GM21723 (cell line): ENCODE measurements around the gene RSPH1.
"Not testable (repeated sequence)": the region's sequence is repeated elsewhere in the genome, so short reads cannot be mapped to it uniquely, and the experiment has no call there.

Experiments
- ATAC-seq: cut with Tn5 transposase; IDR thresholded peaks from one replicate; pipeline ENCODE4 v1.9.1; 2021; ENCODE audit warnings: mild to moderate bottlenecking, moderate library complexity; ENCODE audit not compliant: unreplicated experiment

The RSPH1 gene

DNA sequence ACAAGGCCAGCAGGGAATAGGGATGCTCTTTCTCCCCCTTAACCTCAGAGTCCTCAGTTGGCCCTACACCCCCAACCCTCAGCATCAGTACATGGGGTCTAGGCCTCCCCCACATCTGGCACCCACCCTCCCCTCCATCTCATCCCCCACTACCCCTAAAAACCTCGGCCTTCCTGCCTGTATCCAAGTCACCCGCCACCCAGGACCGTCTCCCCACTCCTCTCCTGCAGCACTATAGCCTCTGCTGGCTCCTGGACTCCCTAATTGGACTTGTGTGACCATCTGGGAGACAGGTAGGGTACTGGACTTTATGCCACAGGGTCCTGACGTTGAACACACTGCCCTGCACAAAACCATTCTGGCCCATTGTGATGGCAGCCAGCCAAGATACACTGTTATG lies 6.0 kb downstream of the RSPH1 start:
- no peak for ATAC-seq

DNA sequence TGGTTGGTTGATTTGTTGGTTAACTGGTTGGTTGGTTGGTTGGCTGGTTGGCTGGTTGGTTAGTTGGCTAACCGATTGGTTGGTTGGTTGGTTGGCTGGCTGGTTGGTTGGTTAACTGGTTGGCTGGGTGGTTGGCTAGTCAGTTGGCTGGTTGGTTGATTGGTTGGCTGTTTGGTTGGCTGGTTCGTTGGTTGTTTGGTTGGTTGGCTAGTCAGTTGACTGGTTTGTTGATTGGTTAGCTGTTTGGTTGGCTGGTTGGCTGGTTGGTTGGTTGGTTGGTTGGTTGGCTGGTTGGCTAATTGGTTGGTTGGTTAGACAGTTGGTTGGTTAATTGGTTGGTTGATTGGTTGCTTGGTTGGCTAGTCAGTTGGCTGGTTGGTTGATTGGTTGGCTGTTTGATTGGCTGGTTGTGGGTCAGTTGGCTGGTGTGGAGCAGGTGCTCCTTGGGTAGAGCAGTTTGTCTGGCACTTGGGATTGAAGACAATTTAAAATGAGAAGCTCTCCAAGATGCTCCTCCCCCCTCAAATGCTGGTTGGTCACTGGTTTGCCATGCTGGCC lies 6.9 kb downstream of the RSPH1 start:
- no peak for ATAC-seq

DNA sequence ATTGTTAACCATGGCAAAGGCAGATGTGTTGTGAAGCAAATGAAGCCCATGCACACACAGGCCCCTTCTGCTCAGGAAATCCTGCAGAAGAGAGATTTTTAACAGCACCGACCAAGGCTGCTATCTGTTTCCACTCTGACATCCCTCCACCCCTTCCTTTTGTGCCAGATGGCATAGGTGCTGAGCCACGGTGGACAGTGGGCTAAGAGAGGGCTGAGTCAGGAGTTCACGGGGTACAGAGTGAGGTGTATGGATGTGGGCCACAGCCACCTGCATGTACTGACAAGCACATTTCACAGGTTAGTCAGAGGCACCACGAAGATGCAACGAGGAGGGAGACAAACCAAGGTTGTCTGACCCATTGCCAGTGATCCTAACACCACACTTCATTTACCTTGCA lies 9.5 kb downstream of the RSPH1 start:
- ATAC-seq, result no peak

DNA sequence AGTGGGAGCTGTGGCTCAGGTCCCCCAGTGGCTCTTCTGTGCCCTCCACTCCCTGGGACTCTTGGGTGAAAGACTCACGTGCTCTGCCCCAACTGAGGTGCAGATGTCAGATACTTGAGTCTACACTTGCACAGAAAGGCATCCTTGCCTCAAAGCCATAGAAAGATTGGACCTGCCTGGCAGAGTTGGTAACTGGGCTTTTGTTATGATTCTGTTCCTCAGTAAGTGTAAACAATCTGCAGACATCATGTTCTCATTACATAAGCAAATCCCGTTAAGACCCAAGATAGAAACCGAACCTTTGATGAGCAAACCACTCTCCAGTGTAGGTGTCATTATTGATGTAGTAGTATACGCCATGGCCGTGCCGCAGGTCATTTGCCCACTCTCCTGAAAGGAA lies 10.0 kb downstream of the RSPH1 start:
- ATAC-seq, result no peak

DNA sequence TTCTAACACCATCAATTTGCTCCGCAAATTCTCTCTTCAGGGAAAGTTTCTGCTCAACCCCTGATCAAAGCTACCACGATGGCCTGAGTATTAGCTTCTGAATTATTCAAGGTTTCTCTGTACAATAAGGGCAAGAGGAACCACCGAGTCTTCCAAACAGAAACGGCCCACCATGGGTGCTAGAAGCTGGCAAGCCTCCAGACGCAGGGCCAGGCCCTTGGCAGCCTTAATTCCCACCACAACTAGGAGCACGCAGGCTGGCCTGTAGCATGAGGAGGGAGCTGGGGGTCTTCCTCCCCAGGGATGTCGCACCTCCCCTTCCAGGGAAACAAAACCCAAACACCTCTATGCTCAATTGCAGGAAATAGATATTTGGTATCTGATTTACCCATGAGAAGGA lies 11.1 kb downstream of the RSPH1 start:
- no peak for ATAC-seq

DNA sequence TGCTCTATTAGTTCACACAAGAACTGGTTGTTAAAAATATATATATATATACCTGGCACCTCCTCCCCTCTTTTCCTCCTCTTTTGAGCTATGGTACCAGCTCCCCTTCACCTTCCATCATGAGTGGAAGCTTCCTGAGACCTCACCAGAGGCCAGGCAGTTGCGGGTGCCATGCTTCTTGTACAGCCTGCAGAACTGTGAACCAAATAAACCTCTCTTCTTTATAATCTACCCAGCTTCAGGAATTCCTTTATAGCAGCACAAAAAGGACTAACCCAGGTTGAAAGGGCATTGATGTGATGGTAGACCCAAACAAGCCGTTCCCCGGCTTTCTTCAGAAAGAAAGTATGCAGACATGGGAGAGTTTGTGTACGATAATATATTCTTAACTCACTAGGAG lies 14.9 kb downstream of the RSPH1 start:
- ATAC-seq, result no peak

DNA sequence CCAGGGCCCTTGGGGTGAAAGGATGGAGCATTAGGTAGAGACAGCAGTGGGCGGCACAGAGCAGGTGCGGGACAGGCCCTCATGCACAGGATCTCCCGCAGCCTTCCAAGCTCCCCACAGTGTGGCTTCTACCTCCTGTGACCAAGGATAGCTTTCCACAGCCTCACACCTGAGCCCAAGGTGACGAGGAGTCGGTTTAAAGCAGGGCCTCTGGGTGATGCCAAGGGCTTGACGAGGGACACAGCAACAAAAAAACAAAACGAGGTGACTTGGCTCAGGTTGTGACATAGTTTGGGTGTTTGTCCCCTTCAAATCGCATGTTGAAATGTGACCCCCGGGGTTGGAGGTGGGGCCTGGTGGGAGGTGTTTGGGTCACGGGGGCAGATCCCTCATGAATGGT lies 15.3 kb downstream of the RSPH1 start:
- ATAC-seq, result no peak

DNA sequence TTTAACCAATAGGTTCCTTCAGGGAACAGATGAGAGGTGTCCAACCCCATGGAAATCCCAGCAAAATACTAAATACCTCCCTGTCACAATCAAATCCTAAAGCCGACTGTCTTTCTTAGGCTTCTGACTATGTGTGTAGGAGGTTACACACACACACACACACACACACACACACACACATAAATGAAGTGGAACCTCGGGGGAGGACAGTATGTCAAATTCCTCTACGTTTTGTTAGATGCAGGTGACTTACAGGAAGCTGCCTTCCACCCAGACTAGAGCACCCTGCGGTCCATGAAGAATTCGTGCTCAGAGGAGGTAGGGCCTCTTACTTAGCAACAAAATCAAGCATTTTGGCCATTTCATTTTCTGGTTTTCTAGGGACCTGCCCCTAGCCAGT lies 16.4 kb downstream of the RSPH1 start:
- ATAC-seq, result no peak

DNA sequence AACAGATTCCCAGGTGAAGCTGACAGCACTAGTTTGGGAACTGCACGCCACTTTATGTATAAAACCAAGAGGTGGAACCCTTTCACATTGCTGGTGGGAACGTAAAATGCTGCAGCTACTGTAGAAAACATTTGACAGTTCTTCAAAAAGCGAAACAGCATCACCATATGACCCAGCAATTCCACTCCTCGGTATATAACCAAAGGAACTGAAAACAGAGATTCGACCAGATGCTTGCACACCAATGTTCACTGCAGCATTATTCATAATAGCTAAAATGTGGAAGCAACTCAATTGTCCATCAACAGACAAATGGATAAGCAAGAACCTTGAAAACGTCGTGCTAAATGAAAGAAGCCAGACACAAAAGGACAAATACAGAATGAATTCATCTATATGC lies 17.5 kb downstream of the RSPH1 start:
- no peak for ATAC-seq

DNA sequence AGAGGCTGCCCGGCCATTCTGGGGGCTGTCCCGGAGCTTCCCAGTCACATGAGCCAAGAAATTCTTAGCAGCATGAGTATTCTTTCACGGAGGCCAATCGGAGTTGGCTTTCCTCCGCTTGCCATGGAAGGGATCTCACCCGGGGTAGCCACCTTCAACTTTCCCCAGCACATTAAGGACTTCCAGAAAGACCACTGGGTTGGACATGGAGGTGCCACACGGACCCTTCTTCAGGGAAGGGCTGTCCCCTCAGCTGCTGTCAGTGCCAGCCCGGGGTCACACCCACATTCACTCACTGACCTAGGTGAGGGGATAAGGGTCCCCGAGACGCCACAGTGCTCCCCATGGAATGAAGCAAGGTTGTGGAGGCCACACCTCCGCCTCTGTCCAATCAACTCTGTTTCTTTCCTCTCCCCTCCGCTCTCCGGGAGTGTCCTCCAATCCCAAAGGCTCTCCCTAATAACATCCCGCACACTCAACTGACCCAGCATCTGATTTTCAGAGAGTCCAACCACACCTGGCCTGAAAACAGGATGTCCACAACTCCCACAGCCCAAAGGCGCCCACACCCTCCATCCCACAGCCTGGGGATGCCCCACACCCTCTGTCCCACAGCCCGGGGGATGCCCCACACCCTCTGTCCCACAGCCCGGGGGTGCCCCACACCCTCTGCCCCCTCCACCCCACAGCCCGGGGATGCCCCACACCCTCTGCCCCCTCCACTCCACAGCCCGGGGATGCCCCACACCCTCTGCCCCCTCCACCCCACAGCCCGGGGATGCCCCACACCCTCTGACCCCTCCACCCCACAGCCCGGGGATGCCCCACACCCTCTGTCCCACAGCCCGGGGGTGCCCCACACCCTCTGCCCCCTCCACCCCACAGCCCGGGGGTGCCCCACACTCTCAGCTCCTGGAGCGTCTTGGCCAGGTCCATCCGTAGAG lies 19.4 kb downstream of the RSPH1 start:
- ATAC-seq, result no peak

DNA sequence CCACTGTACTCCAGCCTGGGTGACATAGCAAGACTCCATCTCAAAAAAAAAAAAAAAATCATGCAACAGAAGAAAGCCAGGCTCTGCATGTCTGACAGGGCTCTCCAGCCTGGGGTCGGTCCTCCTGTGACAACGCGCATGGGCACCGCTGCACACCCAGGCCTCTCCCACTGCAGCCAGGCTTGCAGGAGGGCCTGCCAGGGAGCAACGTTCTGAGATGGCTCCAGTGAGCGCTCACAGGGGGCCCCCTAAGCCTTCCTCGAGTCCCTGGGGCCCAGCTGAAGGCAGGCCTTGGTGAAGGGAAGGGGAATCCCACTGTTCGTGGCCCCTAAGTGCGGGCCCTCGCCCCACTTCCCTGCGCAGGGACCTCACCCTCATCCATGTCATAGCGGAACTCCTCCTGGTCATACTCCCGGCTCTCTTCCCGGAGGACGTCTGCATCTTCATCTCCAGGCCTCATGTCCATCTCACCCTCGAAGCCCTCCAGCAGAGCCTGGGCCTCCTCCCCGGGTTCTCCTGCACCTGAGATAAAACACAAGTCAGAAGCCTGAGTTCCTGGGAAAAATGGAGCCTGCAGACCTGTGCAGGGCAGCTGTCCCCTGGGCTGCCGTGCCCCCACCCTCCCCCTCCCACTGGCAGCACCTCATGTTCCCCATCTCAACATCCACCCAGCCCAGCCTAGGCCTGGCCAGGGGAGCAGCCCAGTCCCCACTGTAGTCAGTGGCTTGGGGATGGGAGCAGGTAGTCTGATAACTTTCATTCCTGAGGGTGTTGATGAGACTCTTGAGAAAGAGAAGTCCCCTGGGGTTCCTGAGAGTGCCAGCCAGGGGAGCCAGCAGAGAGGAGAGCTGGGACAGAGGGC lies 20.3 kb downstream of the RSPH1 start:
- no peak for ATAC-seq

DNA sequence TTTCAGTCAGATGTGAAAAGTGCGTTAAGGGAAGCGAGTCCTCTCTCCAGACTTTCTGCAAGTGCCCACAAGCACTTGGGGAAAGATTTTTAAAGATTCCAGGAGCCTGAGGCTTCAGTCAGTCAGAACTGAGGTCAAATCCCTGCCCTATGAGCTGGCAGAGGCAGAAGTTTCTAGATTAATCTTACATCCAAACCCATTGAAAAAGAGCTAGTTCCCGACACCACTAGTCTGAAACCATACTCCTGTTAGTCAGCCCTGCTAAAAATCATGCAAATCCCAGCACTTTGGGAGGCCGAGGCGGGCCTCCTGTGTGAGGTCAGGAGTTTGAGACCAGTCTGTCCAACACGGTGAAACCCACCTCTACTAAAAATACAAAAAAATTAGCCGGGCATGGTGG lies 21.0 kb downstream of the RSPH1 start:
- ATAC-seq, result no peak

DNA sequence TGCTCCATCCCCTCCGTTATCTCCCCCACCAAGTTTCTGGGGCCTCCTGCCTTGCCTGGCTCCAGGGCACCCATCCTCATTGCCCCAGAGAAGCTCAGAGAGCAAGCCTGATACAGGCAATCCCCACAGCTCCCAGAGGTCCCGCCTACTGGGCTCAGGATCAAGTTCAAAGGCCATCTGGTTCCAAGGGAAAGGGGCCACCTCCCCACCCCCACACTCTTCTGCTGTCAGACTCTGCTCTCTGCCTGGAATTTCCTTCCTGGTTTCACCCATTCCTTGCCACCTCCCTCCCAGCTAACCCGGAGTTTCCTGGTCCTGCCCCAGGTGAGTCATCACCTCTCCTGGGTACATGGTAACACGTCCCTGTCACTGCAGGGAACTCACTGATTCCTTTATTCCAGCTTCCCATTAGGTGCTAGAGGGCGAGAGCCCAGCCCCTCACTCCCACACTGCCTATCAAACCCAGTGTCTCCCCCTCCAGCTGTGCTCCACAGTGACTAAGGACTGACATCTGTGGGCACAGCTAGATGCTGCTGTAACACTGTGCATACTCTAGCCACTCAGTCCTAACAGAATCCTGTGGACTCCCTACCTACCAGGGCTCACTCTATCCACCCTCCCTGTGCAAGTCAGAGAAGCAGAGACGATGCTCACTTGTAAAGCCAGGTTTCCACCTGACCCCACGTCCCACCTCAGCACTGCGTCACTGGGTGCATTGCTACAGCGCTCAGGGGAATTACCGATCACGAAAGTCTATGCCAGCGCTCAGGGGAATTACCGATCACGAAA lies 21.8 kb downstream of the RSPH1 start:
- ATAC-seq, result peak; percentile 59

DNA sequence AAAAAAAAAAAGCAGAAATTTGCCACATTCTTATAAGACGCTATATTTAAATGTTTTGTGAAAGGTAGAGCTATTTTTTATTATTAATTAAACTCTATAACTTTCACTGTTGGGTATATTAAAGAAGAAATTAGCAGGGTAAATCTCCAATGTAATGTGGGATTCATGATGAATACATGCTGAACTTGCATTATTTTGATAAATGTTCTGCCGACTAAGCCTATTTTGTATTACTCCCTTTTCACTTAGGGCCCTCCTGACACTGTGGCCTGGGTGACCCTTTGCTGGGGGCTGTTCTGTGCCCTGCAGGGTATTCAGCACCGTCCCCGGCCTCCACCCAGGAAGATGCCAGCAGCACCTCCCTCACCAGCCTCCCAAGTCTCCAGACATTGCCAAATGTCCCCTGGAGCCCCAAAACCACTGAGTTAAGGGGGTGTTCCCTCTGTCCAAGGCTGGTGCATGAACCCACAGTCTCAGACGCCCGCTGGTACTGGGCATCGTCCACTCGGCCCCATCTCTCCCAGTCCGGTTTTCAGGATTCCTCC lies 22.5 kb downstream of the RSPH1 start:
- no peak for ATAC-seq

DNA sequence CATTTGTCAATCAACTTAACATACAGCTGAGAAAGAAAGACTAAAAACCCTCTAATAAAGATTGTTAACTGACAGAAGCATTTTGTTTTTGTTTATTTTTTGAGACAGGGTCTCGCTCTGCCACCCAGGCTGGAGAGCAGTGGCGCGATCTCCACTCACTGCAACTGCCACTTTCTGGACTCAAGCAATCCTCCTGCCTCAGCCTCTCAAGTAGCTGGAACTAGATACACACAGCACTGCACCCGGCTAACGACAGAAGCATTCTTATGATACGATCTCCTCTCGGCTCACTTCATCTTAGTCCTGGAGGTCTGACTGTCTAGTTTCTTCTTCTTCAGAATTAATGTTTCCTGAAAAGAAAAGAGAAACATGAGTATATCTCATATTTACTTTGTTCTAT lies 23.5 kb downstream of the RSPH1 start:
- no peak for ATAC-seq

DNA sequence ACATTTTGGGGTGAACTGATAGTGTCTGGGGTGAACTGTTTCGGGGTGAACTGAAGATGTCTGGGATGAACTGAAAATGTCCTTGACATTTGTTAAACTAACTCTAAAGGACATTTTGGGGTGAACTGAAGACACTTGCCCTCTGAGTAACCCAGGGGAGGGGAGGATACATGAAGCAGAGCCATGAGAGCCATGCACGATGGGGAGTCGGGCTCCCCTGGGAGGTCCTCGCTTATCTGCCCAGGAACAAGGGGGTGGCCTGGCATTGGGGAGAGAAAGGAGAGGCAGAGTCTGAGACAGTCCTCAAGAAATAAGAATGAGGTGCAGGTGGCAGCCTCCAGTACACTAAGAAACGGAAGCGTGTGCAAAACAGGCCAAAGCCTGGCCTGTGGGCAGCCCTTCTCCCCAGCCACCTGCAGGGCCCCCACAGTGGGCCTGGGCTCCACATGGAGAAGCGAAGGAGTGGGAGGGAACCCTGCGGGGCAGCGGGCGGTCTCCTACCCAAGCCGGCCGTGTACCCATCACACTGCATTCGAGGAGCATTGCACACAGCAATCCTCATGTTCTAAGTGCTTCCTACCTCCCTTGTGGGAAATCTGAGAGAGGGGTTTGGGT lies 24.2 kb downstream of the RSPH1 start:
- no peak for ATAC-seq

DNA sequence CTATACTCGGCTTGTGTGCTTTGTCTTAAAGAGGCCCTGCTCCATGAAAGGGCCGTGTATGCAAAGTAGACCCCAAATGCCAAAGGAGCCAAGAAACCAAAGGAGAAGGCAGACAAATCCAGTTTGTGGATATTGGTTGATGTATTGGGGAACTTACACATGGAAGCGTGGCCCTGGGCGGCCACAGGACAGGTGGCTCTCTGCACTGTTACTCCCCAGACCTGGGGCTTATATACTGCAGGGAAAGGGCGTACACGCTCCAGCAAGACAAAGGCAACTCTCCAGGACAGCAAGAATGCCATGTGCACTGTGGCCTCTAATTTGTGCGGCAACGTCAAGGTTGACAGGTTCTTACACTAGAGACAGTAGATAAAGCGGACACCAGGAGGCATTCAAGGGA lies 24.8 kb downstream of the RSPH1 start:
- ATAC-seq, result no peak

DNA sequence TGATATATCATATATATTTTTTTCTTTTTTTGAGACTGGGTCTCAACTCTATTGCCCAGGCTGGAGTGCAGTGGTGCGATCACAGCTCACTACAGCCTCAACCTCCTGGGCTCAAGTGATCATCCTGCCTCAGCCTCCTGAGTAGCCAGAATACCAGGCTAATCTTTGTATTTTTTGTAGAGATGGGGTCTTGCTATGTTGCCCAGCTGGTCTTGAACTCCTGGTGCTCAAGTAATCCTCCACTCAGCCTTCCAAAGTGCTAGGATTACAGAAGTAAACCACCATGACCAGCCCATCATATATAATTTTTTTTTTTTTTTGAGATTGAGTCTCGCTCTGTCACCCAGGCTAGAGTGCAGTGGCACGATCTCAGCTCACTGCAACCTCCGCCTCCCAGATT lies 26.3 kb downstream of the RSPH1 start:
- ATAC-seq, result not testable (repeated sequence)

DNA sequence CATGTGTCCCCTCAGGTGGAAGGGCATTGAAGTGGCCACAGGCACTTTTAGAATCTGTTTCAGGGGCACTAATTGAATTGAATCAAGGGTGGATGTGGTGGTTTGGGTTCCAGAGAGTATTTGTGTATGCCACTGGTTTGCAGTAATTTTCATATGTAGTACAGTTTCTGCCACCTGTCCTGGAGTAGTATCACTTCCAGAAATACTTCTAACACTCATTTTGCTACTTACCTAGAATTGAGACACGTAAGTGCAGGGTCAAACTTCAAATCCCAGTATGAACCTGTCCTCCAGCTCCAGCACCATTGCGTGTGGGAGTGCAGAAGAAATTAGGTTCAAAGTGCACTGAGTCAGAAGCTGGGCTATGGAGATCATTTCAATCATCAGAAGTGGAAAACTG lies 26.8 kb downstream of the RSPH1 start:
- ATAC-seq, result peak; percentile 61

DNA sequence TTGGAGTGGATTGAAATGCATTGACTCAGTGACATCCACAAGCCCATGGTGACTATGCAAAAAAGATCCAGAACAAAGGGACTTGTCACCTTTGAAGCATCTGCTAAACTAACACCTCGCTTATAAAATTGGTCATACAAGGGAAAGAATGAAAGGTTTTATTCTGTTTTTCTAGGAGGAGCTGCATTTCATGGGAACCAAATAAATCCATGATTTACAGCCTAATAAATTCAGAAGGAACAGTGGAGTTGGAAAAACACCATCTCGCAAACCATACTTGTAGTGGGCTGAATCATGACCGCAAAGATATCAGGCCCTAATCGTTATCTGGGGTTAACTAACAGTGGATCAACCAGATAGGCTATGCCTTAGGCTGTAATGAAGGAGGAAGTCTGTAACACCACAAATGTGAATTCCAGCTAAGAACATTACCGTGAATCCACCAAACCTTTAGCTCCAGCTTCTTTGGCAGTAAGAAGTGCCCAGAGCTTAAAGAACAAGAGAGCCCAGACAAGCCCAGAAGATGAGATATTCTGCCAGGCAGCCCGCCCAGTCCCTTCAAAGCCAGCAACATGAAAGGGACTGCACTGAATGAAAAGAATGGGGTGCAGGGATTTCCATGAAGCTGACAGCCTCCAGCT lies 27.4 kb downstream of the RSPH1 start:
- ATAC-seq, result no peak
